ENCODE data around the gene FGFR4. TPM values are rescaled to one million over a fixed set of nuclear protein-coding genes. Genes with fewer than 3 reads are reported as not detected.

FGFR4 gene
- total RNA-seq, 1 donor from 2014 or later: 35.2 TPM

DNA sequence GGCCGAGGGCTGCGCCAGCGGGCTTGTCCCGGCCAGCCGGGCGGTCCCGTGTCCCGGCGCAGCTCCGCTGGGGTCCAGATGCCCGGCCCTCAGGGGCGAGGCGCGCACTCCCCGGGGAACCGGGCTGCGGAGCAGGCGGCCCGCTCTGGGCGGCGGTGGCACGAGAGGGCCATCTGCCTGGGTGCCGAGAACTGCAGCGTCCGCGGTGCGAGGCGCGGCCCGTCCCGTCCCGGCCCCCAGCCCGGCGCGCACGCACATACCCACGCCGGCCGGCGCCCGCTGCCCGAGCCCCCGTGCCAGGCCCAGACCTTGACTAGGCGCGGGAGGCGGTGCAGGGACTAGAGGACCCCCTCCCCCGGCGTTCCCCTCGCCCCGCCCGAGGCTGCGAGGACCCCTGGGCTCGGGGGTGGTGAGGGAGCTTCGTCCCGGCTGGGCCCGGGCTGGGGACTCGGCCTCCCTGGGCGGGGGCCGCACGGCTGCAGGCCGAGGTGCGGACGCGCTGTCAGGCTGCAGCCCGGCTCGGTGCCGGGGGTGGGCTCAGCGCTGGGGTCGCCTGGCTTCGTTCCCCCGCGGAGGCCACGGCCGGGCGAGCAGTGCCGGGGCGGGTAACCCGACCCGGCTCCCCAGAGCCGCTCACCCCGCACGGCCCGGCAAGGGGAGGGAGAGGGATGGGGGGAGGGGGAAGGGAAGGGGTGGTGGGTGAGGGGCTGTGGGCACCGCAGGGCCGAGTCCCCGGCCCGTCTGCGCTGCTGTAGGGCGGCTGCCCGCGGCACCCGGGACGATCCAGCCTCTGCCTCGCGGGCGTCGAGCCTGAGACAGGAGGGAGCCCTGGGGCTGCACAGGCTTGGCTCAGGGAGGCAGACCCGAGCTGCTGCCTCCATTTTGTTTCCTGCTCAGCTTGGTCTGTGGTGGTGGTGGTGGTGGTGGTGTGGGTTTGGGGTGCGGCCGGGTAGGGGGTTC, 45.7 kb downstream of the FGFR4 start:
- no peak for DNase-seq (ENCODE audit: low read depth)

- no peak for DNase-seq (ENCODE audit: low read depth)
Observed at GRCh38 chr5:177133096-177133852, 46.6 kb downstream of the FGFR4 start, which contains the start of gene NSD1. TSS of gene NSD1 (plus strand) at chr5:177133773. CDS start at chr5:177135104, 1,331 bp downstream.

GRCh38 chr5:177133853-177134696, 47.4 kb downstream of the FGFR4 start:
- no peak for DNase-seq (ENCODE audit: low read depth)

- no peak for DNase-seq (ENCODE audit: low read depth)
Observed at GRCh38 chr5:177134697-177135225, 48.0 kb downstream of the FGFR4 start.

DNA sequence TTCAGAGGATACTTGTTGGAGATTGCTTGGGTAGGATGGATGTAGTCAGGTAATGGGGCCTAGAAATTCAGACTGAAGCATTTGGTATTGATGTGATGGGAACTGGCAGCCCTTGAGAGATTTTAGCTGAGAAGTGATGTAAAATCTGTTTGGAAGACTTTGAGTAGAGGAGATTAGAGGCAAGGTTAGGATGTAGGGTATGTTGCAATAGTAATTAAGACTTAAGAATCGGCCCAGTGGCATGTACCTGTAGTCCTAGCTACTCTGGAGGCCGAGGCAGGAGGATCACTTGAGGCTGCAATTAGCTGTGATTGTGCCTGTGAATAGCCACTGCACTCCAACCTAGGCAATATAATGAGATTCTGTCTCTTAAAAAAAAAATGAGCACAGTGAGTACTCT, 53.6 kb downstream of the FGFR4 start:
- no peak for DNase-seq (ENCODE audit: low read depth)

GRCh38 chr5:177141496-177141895, 54.8 kb downstream of the FGFR4 start:
- DNase-seq (ENCODE audit: low read depth): no peak

DNA sequence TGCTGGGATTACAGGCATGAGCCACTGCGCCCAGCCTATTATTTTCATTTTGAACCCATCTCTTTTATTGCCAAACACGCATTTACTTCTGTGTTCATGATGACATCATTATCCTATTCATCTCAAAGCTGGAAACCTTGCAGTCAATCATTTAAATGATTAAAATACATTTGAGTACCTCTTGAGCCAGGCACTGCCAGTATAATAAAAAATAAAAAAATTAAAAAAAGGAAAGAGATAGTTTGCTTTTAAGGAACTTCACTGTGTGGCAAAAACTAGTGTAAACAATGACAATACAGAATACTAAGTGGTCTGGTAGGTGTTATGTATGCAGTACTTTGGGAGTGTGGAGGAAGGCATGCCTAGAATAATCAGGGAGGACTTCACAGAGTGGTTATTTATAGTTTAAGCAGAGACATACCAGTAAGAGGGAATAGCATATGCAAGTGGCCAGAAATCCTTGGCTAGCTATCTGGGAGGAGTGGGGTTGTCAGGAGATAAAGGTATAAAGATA, 55.4 kb downstream of the FGFR4 start:
- DNase-seq (ENCODE audit: low read depth): no peak

DNA sequence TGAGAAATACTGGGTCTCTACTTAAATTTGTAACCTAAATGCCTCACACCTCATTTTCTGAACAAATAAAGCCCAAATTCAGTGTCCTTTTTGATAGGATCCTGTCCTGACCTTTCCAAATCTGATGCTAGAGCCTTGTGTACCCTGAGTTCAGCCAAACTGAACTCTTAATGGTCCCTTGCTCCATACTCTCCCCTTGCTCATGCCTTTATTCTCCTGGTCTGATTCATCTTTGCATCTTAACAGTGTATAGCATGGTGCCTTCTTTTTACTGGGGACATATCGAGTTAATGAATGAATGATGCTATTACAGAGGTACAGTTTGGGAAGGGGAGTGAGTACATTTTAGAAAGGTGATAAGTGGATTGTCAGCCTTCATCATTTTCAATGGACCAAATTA, 56.1 kb downstream of the FGFR4 start:
- no peak for DNase-seq (ENCODE audit: low read depth)

DNA sequence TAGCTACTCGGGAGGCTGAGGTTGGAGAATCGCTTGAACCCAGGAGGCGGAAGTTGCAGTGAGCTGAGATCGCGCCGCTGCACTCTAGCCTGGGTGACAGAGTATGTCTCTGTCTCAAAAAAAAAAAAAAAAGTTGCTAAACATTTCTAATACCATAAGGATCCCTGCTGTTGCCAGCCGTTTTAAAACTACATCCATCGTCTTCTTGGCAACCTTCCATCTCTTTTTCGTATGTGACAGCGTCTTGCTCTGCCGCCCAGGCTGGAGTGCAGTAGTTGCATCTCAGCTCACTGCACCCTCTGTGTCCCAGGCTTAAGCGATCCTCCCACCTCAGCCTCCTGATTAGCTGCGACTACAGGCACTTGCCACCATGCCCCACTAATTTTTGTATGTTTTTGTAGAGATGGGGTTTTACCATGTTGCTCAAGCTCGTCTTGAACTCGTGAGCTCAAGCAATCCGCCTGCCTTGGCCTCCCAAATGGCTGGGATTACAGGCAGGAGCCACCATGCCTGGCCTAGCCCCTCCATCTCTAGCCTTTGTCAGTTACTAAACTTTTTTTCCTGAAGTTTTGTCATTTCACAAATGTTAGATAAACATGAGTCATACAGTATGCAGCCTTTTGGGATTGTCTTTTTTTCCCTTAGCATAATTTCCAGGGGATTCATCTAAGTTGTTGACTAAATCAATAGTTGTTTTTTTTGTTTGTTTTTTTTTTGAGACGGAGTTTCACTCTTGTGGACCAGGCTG, 60.4 kb downstream of the FGFR4 start:
- DNase-seq (ENCODE audit: low read depth): no peak

Other genes starting within 250 kb of the FGFR4 start
- gene HK3, start 187.6 kb upstream of the FGFR4 start, total RNA-seq: 0.05 and 0.17 TPM in 2 replicates
- gene UIMC1, start 80.1 kb upstream of the FGFR4 start, total RNA-seq: 35.1 and 43.4 TPM in 2 replicates
- 9.0 and 23.8 TPM in 2 replicates for gene ZNF346, start 64.2 kb upstream of the FGFR4 start, total RNA-seq
- gene NSD1, start 46.9 kb downstream of the FGFR4 start, total RNA-seq: 42.4 and 59.1 TPM in 2 replicates
- gene RAB24, start 216.8 kb downstream of the FGFR4 start, total RNA-seq: 13.5 and 23.0 TPM in 2 replicates
- gene PRELID1, start 216.9 kb downstream of the FGFR4 start, total RNA-seq: 52.0 and 115 TPM in 2 replicates
- gene MXD3, start 225.0 kb downstream of the FGFR4 start, total RNA-seq: 1.4 and 3.6 TPM in 2 replicates